Hepatocyte (in vitro differentiated cells): ENCODE results near the gene VRK1. TPM values are rescaled to one million over a fixed set of nuclear protein-coding genes. Genes with fewer than 3 reads are reported as not detected.

ENCODE experiments used
- DNase-seq: peaks from one replicate; pipeline ENCODE4 v3.0.0-alpha.2; 2016; ENCODE audit warnings: low spot score
- H2AFZ ChIP-seq: fragments of 200-600 bp; sonication (generic); 2 replicates; pipeline ENCODE4 v1.6.0; 2016; ENCODE audit warnings: antibody characterized with exemption, mild to moderate bottlenecking
- H3K27ac ChIP-seq: fragments of 200-600 bp; sonication (generic); 2 replicates; pipeline ENCODE4 v1.5.1; 2016; ENCODE audit warnings: mild to moderate bottlenecking
- H3K27me3 ChIP-seq: fragments of 200-600 bp; sonication (generic); 2 replicates; pipeline ENCODE4 v1.6.1; 2016
- H3K36me3 ChIP-seq: fragments of 200-600 bp; sonication (generic); replicated peaks from 2 replicates; pipeline ENCODE4 v1.5.1; 2016; ENCODE audit warnings: low read depth; ENCODE audit not compliant: insufficient read depth
- H3K4me1 ChIP-seq: fragments of 200-600 bp; sonication (generic); 2 replicates; pipeline ENCODE4 v1.5.1; 2016; ENCODE audit warnings: mild to moderate bottlenecking, moderate library complexity; ENCODE audit not compliant: insufficient read depth
- H3K4me2 ChIP-seq: fragments of 200-600 bp; sonication (generic); 2 replicates; pipeline ENCODE4 v1.6.0; 2016
- H3K4me3 ChIP-seq: fragments of 200-600 bp; sonication (generic); 2 replicates; pipeline ENCODE4 v1.5.1; 2016; ENCODE audit warnings: mild to moderate bottlenecking
- H3K79me2 ChIP-seq: fragments of 200-600 bp; sonication (generic); 2 replicates; pipeline ENCODE4 v1.6.0; 2017; ENCODE audit warnings: mild to moderate bottlenecking
- H3K9me2 ChIP-seq: fragments of 200-600 bp; sonication (generic); replicated peaks from 2 replicates; pipeline ENCODE4 v1.6.0; 2017; ENCODE audit warnings: mild to moderate bottlenecking; ENCODE audit not compliant: insufficient read depth
- H3K9me3 ChIP-seq: fragments of 200-600 bp; sonication (generic); 2 replicates; pipeline ENCODE4 v1.5.1; 2016; ENCODE audit warnings: low read depth, mild to moderate bottlenecking
- H4K20me1 ChIP-seq: fragments of 200-600 bp; sonication (generic); 2 replicates; pipeline ENCODE4 v1.6.0; 2016; ENCODE audit warnings: mild to moderate bottlenecking; ENCODE audit not compliant: insufficient read depth, poor library complexity, severe bottlenecking
- EZH2 ChIP-seq: fragments of 200-600 bp; sonication (generic); IDR thresholded peaks from 2 replicates; pipeline ENCODE4 v1.6.1; 2016; ENCODE audit warnings: antibody characterized with exemption, mild to moderate bottlenecking, borderline replicate concordance
- EZH2phosphoT487 ChIP-seq: fragments of 200-600 bp; sonication (generic); IDR thresholded peaks from one replicate; pipeline ENCODE4 v1.6.1; 2018; ENCODE audit warnings: antibody characterized with exemption, mild to moderate bottlenecking, low read depth, moderate library complexity; ENCODE audit not compliant: unreplicated experiment, severe bottlenecking
- WGBS: methylation state at CpG from one replicate; pipeline ENCODE4 v1.1.6; 2016; ENCODE audit warnings: low lambda C conversion rate; ENCODE audit errors: missing lambda C conversion rate; 5-methylcytosine and 5-hydroxymethylcytosine counted together
- polyA plus RNA-seq: library from polyadenylated mRNA; unstranded; fragments of >200 nt; fragmentation: Nextera tagmentation; extraction: Ambion mirVana; gene quantifications from 2 replicates; pipeline ENCODE4 v1.2.1, GENCODE V29; 2016
- total RNA-seq: library from RNA; depleted of rRNA; stranded (reverse); fragments of >200 nt; gene quantifications from 2 replicates; pipeline ENCODE4 v1.2.3, GENCODE V29; 2014
- TF ChIP-seq, protein P1 (sequence below): fragments of 200-600 bp; sonication (generic); IDR thresholded peaks from 2 replicates; pipeline ENCODE4 v1.5.1; 2016; ENCODE audit warnings: antibody characterized with exemption, mild to moderate bottlenecking; ENCODE audit not compliant: poor library complexity

VRK1 gene
- total and polyA plus RNA-seq, 2 experiments from 2014 or later = 16.5 to 21.5 TPM

DNA sequence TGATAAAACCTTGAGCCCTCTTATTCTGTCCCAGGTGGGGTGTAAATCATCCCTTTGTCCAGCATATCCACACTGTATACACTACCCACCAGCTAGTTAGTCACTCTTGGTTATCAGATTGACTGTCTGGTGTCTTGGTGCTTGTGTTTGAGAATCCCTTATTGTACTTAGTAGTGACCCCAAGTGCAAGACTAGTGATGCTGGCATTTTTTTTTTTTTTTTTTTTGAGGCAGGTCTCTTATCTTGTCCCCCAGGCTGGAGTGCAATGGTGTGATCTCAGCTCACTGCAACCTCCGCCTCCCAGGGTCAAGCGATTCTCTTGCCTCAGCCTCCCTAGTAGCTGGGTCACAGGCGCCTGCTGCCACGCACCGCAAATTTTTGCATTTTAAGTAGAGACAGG is 5.8 kb downstream of the VRK1 start:
- H3K27me3 ChIP-seq = no peaks in the 10 kb centered on the region
- no peak overlapping the region for H3K4me3 ChIP-seq
- peaks cover 83% of the 10 kb centered on the region for H3K79me2 ChIP-seq
- TF ChIP-seq EZH2 (no peak), EZH2phosphoT487 (no peak)
- TF ChIP-seq, protein P1, sequence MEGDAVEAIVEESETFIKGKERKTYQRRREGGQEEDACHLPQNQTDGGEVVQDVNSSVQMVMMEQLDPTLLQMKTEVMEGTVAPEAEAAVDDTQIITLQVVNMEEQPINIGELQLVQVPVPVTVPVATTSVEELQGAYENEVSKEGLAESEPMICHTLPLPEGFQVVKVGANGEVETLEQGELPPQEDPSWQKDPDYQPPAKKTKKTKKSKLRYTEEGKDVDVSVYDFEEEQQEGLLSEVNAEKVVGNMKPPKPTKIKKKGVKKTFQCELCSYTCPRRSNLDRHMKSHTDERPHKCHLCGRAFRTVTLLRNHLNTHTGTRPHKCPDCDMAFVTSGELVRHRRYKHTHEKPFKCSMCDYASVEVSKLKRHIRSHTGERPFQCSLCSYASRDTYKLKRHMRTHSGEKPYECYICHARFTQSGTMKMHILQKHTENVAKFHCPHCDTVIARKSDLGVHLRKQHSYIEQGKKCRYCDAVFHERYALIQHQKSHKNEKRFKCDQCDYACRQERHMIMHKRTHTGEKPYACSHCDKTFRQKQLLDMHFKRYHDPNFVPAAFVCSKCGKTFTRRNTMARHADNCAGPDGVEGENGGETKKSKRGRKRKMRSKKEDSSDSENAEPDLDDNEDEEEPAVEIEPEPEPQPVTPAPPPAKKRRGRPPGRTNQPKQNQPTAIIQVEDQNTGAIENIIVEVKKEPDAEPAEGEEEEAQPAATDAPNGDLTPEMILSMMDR = no peak
- H4K20me1 ChIP-seq = peaks cover 4% of the 10 kb centered on the region
- H3K9me3 ChIP-seq = no peaks in the 10 kb centered on the region
- no peaks in the 10 kb centered on the region for H3K4me1 ChIP-seq
- no peaks in the 10 kb centered on the region for H3K36me3 ChIP-seq
- 100% methylated on average over 5 of the region's 5 CpGs for WGBS
- no peak overlapping the region for H2AFZ ChIP-seq
- no peak for DNase-seq
- H3K27ac ChIP-seq = no peak overlapping the region
- H3K9me2 ChIP-seq = no peaks in the 10 kb centered on the region
- H3K4me2 ChIP-seq = no peak overlapping the region

DNA sequence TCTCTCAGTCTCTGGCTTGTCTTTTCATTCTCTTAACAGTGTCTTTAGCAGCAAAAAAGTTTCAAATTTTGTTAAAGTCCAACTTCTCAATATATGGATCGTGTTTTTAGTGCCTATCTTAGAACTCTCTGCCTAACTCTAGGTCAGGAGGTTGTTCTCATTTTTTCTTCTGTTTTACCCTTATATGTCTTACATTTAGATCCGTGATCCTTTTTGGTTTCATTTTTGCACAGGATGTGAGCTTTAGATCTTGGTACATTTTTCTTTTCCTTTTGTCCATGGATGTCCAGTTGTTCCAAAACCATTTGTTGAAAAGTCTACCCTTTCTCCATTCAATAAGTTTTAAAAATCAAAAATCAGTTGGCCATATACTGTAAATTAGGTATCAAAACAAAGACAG is 6.8 kb downstream of the VRK1 start:
- H3K4me2 ChIP-seq = no peak overlapping the region
- H2AFZ ChIP-seq = no peak overlapping the region
- no peaks in the 10 kb centered on the region for H3K36me3 ChIP-seq
- peaks cover 4% of the 10 kb centered on the region for H4K20me1 ChIP-seq
- no peak overlapping the region for H3K4me3 ChIP-seq
- H3K4me1 ChIP-seq = no peaks in the 10 kb centered on the region
- TF ChIP-seq, protein P1 = no peak
- TF ChIP-seq EZH2phosphoT487 = no peak
- no peak for TF ChIP-seq EZH2
- peaks cover 76% of the 10 kb centered on the region for H3K79me2 ChIP-seq
- H3K9me2 ChIP-seq = no peaks in the 10 kb centered on the region
- WGBS = 96% methylated on average over 2 of the region's 2 CpGs
- H3K27me3 ChIP-seq = no peaks in the 10 kb centered on the region
- H3K27ac ChIP-seq = no peak overlapping the region
- no peaks in the 10 kb centered on the region for H3K9me3 ChIP-seq
- DNase-seq = no peak

DNA sequence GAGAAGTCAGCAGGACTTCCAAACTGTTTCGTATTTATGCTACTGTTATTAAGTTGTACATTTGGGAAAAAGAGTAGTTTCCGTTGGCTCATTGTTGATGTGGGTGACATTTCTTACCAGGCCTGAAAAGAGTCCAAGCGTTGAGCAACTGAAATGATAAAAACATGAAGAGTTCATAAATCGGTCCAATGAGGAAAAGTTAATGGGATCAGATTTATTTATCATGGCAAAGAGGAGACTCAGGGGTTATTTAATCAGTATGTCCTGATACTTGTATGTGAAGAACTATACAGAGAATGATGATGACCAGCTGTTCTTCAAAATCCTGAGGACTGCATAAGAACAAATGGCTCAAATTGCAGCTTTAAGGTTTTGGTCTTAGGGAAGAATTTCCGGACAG is 7.7 kb downstream of the VRK1 start:
- no peaks in the 10 kb centered on the region for H3K36me3 ChIP-seq
- H3K4me2 ChIP-seq = no peak overlapping the region
- WGBS = 87% methylated on average over 5 of the region's 5 CpGs
- H3K79me2 ChIP-seq = peaks cover 75% of the 10 kb centered on the region
- no peak for DNase-seq
- TF ChIP-seq EZH2 (no peak), EZH2phosphoT487 (no peak)
- TF ChIP-seq, protein P1 = no peak
- no peak overlapping the region for H2AFZ ChIP-seq
- H3K9me2 ChIP-seq = no peaks in the 10 kb centered on the region
- H4K20me1 ChIP-seq = peaks cover 4% of the 10 kb centered on the region
- no peaks in the 10 kb centered on the region for H3K4me1 ChIP-seq
- no peak overlapping the region for H3K27ac ChIP-seq
- no peaks in the 10 kb centered on the region for H3K9me3 ChIP-seq
- no peaks in the 10 kb centered on the region for H3K27me3 ChIP-seq
- no peak overlapping the region for H3K4me3 ChIP-seq

DNA sequence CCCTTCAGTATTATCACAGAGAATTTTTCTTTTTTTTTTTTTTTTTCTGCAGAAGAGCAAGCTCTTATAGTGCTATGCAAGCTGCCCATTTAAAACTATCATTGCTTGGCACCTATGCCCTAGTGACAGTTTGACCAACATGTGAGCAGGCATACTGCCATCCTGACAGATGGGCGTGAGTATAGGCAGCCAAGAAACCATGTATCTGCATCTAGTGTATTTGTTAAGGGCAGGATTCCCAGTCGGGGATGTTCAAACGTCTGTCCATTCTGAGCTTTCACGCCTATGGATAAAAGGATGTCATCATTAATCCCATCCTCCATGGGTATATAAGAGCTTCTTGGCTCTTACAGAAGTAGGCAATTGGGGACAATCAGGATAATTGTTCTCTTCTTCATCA is 8.8 kb downstream of the VRK1 start:
- DNase-seq = no peak
- Histone ChIP-seq H3K79me2 (peaks cover 75% of the 10 kb centered on the region), H3K36me3 (no peaks in the 10 kb centered on the region), H3K27ac (no peak overlapping the region), H3K9me2 (no peaks in the 10 kb centered on the region), H2AFZ (no peak overlapping the region), H3K9me3 (no peaks in the 10 kb centered on the region), H3K4me2 (no peak overlapping the region), H3K4me3 (no peak overlapping the region), H3K27me3 (no peaks in the 10 kb centered on the region), H3K4me1 (no peaks in the 10 kb centered on the region), H4K20me1 (no peaks in the 10 kb centered on the region)
- TF ChIP-seq EZH2 = no peak
- TF ChIP-seq, protein P1 = no peak
- no peak for TF ChIP-seq EZH2phosphoT487
- 80% methylated on average over 4 of the region's 4 CpGs for WGBS
